ENCODE measurements around the gene TNP1.

The TNP1 gene

DNA sequence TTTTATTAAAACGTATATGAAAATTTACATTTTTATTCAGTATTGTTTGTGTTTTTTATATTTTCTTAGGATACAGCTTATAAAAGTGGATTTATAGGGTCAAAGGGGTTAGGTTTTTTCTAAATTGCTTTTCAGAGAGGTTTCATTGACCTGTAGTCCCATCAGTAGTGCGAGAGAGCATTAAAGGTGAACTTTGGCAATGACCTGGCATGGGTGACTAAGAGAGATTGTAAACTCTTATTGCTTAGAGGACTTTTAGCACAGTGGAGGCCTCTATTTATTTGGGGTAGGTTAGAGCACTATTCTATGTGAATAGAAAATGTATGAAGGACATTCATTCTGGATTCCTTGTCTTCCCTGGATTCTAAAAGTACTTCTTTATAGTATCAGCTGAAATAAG, 16.0 kb upstream of the TNP1 start:
- no peak for DNase-seq (ENCODE audit: low read depth in 2 of 2)

- no peak for DNase-seq (ENCODE audit: low read depth in 2 of 2)
These were observed 13.7 kb upstream of the TNP1 start for GRCh38 chr2:216873573-216873972.

GRCh38 chr2:216872624-216873023, 12.8 kb upstream of the TNP1 start:
- no peak for DNase-seq (ENCODE audit: low read depth in 2 of 2)

DNA sequence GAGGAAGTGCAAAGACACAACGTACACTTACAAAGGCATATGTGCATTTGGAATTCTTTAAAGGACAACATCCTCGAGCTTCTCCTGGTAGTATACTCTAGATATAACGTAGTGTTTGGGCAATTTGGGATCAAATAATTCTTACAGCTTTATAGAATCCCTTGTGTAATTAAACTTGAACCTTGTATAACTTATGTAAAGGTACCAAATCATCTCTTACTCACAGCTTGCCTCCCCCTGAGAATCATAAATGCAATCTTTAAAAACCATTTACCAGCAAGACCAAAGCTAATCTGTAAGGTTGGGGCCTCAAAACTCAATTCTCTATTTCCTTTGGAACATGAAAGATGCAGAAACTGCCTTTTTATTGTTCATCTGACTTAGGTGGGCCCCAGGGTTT, 12.2 kb upstream of the TNP1 start:
- no peak for DNase-seq (ENCODE audit: low read depth in 2 of 2)

GRCh38 chr2:216871333-216871934, 11.6 kb upstream of the TNP1 start:
- no peak for DNase-seq (ENCODE audit: low read depth in 2 of 2)

- DNase-seq (ENCODE audit: low read depth in 2 of 2): no peak
These were observed 10.9 kb upstream of the TNP1 start for GRCh38 chr2:216870508-216871332.

- DNase-seq (ENCODE audit: low read depth in 2 of 2): no peak
These were observed 6.7 kb upstream of the TNP1 start for GRCh38 chr2:216866515-216867095.

DNA sequence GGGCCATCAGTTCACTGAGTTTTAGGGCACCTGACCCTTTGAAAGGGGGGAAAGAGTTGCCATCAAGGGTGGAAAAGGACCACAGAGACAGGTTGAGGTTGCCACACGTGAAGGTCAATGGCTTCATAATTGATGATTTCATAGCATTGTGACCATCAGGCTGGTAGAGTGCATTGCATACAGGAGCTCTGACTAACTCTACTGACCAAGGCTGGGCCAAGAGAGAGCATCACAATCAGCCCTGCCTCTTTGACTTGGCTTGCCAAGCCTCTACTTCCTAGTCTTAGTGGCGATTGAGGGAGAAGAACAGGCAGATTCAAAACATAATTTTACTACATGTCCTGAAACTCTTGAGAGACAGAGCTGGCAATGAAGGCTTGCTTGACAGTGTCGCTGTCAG, 5.8 kb upstream of the TNP1 start:
- no peak for DNase-seq (ENCODE audit: low read depth in 2 of 2)

DNA sequence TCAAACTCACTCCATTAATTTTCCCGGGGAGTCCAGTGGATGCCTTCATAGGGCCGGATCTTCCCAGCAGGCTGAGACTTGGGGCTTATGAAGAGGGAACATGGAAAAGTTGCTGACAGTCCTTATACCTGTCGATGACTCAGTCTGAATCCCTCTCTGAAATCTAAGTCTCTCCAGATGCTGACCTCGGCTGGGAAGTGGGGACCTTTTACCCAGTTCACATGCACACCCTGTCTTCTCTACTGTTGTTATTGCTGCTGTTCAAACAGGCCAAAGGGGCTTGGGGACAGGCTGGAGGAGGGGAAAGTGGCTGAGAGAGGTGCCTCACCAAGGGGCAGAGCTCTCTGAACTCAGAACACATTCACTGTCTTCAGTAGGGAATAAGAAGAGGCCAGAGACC, 4.1 kb upstream of the TNP1 start:
- DNase-seq (ENCODE audit: low read depth in 2 of 2): no peak

GRCh38 chr2:216862628-216863398, 2.9 kb upstream of the TNP1 start:
- no peak for DNase-seq (ENCODE audit: low read depth in 2 of 2)

GRCh38 chr2:216860426-216861137, 718 bp upstream of the TNP1 start:
- DNase-seq (ENCODE audit: low read depth in 2 of 2): no peak

DNA sequence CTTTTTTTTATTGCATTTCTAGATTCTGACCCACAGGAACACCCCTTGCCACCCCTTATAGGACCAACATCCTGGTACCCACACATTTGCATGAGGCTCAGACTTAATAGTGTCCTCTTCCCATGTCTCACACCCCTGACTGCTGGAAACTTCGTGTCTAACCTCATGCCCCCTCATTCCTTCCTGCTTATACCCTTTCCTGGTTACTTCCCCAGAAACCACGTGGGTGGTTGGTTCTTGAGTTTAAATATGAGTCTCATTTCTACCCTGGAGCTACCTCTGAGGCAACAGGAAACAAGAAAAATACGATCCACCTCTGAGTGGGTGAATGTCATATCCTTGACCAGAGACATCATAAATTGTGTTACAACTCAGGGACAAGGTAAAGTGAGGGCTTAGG, 1.6 kb downstream of the TNP1 start:
- no peak for DNase-seq (ENCODE audit: low read depth in 2 of 2)

DNA sequence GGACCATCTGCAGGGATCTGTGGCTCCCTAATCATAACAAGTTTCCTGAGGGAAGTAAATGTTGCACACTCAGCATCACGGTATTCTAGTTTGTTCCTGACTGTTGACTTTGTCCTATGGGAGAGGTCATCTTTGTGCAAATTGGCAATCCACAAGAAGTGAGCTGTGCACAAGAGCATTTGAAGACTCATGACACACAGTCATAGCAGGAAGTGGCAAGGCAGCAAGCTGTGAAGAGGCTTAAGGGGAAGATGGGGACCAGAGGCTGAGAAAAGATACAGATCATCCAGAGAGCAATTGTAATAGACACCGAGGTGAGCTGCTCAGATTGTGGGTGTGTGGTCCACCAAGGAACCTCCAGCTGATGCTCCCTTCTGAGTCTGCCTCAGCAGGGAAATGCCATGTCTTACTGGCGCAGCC, 2.7 kb downstream of the TNP1 start:
- no peak for DNase-seq (ENCODE audit: low read depth in 2 of 2)

GRCh38 chr2:216856406-216857065, 3.3 kb downstream of the TNP1 start:
- DNase-seq (ENCODE audit: low read depth in 2 of 2): no peak

GRCh38 chr2:216855605-216856004, 4.3 kb downstream of the TNP1 start:
- no peak for DNase-seq (ENCODE audit: low read depth in 2 of 2)

DNA sequence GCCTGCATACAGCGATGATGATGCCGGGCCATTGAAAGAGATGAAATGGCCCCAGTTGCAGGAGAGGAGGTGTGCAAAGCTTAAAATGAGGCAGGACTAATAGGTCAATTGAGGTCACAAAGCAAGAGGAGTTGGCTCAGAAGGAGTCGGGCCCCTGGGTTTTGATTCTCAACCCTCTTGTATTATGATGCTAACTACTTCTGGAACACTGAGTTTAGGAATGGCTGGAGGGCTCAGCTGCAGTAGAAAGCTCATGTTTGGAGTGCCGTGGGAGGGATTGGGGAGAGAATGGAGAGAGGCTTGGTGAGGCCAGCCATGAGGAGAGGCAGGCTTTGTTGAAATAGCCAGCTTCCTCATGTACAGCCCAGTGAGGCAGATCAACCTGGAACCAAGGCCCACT, 4.8 kb downstream of the TNP1 start:
- DNase-seq (ENCODE audit: low read depth in 2 of 2): no peak

GRCh38 chr2:216851486-216852090, 8.3 kb downstream of the TNP1 start:
- no peak for DNase-seq (ENCODE audit: low read depth in 2 of 2)

DNA sequence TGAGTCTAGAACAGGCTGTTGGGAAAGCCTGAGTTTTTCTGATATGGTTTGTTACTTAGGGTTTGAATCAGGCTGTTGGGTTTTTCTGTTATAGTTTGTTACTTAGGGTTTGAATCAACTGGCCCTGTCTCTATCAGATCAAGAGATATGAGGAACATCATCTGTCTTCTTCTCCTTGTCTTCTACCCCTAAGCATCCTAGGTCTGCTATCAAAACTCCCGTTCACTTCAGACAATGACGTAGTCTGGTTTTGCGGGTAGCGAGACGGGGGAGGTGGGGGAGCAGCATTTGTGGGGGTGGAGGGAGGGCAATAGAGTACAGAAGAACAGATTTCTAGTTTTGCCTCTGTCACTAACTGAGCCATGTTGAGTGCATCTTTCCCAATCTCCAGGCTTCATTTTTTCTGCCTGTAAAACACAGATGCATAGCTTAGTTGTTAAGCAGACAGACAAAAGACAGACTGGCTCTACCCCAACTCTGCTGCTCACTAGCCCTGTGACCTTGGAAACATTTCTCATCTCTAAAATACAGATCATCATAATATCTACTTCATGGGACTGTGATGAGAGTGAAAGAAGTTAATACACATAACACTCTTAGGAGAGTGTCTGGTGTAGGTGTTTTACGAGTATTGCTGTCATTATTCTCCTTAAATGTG, 9.1 kb downstream of the TNP1 start:
- no peak for DNase-seq (ENCODE audit: low read depth in 2 of 2)

GRCh38 chr2:216849987-216850386, 9.9 kb downstream of the TNP1 start:
- DNase-seq (ENCODE audit: low read depth in 2 of 2): no peak

- no peak for DNase-seq (ENCODE audit: low read depth in 2 of 2)
These were observed 14.4 kb downstream of the TNP1 start for GRCh38 chr2:216845426-216845825.
